ENCODE measurements around the gene MAPKAPK2.

MAPKAPK2 gene

DNA sequence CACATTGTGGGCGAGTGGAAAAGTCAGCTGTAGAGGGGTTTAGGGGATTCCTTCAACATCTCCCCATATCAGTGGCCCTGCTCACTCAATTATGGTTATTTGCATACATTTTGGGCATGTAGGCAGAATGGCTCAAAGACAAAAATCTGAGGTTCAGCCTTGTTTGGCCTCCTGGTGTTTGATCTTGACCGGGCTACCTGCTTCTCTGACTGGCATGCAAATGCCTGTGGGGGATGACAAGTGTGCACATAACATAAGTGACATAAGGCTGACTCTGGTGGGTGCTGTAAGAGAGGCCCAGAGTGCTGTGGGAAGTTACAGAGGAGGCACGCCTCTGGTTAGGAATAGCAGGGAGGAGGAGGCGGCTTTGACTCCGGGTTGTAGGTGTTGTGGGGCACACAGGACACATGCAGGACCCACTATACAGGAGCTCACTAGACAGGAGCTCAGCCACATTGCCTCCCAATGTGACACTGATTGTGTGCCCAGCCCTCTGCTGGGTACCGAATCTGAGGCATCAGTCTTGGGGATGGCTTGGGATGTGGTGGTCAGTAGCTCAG is 56.5 kb downstream of the MAPKAPK2 start:
- no peak overlapping the region for H3K9ac ChIP-seq (ENCODE audit: low read length)
- H3K4me3 ChIP-seq (ENCODE audit: low read length) = no peak overlapping the region
- H3K9me3 ChIP-seq (ENCODE audit: control insufficient read depth, low read depth, low read length) = no peaks in the 10 kb centered on the region
- H3K27ac ChIP-seq (ENCODE audit: low read length) = no peak overlapping the region
- H3K36me3 ChIP-seq (ENCODE audit: control insufficient read depth, low read depth, low read length) = no peaks in the 10 kb centered on the region
- no peaks in the 10 kb centered on the region for H3K27me3 ChIP-seq (ENCODE audit: control insufficient read depth, insufficient read depth, low read length)
- H3K4me1 ChIP-seq (ENCODE audit: control insufficient read depth, low read depth, low read length) = peaks cover 4% of the 10 kb centered on the region

DNA sequence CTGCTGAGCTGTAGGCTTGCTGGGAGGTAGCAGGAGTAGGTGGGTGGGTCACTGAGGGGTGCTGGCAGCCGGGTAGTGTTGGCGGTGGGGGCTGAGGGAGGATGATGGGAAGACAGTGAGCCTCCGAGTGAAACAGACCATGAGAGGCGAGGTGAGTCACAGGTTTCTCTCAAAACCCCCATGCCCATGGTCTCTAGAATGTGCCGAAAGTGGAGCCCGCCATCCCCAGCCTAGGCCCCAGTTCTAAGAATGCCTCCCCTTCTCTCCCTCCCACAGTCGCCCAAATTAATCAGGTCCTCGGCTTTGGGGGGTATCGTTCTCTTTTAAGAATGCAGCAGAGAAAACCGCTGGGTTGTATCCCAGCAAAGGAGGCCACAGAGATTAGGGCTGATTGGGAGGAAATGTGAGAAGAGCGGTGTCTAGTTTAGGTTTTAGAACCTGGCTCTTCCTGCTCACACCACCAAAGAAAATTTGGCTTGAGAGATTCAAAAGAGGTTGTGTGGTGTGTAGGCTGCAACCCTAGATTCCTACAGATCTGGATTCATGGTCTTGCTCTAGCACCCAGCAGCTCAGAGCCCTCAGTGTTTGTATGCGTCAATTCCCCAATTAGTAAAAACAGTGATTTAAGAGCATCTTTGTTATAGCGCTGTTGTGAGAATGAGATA is 58.1 kb downstream of the MAPKAPK2 start:
- no peaks in the 10 kb centered on the region for H3K36me3 ChIP-seq (ENCODE audit: control insufficient read depth, low read depth, low read length)
- no peaks in the 10 kb centered on the region for H3K27me3 ChIP-seq (ENCODE audit: control insufficient read depth, insufficient read depth, low read length)
- H3K27ac ChIP-seq (ENCODE audit: low read length) = no peak overlapping the region
- H3K4me3 ChIP-seq (ENCODE audit: low read length) = no peak overlapping the region
- no peak overlapping the region for H3K9ac ChIP-seq (ENCODE audit: low read length)
- peaks cover 4% of the 10 kb centered on the region for H3K4me1 ChIP-seq (ENCODE audit: control insufficient read depth, low read depth, low read length)
- no peaks in the 10 kb centered on the region for H3K9me3 ChIP-seq (ENCODE audit: control insufficient read depth, low read depth, low read length)

DNA sequence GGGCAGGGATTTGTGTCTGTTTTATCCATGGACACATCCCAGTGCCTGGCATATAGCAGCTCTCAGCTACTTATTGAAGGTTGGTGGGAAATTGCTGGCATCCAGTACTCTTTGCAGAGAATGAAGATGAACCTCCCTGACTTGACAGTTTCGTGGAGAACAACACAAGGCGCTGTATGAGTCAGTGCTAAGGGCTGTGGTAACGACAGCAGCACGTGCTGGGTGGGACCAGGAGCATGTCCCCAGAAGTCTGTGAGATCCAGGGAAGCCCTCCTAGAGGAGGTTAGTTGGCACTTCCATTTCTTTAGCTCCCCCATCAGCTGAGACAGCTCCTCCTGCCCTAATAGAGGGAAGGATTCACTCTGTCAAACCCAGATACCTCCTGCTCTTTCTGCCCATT is 60.0 kb downstream of the MAPKAPK2 start:
- no peak overlapping the region for H3K9ac ChIP-seq (ENCODE audit: low read length)
- no peak overlapping the region for H3K4me3 ChIP-seq (ENCODE audit: low read length)
- no peaks in the 10 kb centered on the region for H3K36me3 ChIP-seq (ENCODE audit: control insufficient read depth, low read depth, low read length)
- no peaks in the 10 kb centered on the region for H3K27me3 ChIP-seq (ENCODE audit: control insufficient read depth, insufficient read depth, low read length)
- no peaks in the 10 kb centered on the region for H3K4me1 ChIP-seq (ENCODE audit: control insufficient read depth, low read depth, low read length)
- H3K9me3 ChIP-seq (ENCODE audit: control insufficient read depth, low read depth, low read length) = no peaks in the 10 kb centered on the region
- no peak overlapping the region for H3K27ac ChIP-seq (ENCODE audit: low read length)

DNA sequence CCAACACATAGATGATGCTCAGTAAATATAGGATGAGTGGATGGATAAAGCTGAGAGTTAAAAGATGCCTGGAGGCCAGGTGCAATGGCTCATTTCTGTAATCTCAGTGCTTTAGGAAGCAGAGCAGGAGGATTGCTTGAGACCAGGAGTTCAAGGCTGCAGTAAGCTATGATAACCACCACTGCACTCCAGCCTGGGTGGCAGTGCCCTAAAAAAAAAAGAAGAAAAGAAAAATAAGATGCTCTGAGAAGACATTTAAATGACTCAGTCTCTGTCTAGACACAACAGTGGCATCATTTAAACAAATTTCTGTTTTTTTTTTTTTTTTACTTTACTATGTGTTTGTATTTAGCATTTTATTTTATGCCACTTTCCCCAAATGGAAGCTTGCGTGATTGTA is 60.6 kb downstream of the MAPKAPK2 start:
- no peaks in the 10 kb centered on the region for H3K4me1 ChIP-seq (ENCODE audit: control insufficient read depth, low read depth, low read length)
- H3K27me3 ChIP-seq (ENCODE audit: control insufficient read depth, insufficient read depth, low read length) = no peaks in the 10 kb centered on the region
- H3K9me3 ChIP-seq (ENCODE audit: control insufficient read depth, low read depth, low read length) = no peaks in the 10 kb centered on the region
- no peak overlapping the region for H3K9ac ChIP-seq (ENCODE audit: low read length)
- H3K27ac ChIP-seq (ENCODE audit: low read length) = no peak overlapping the region
- H3K4me3 ChIP-seq (ENCODE audit: low read length) = no peak overlapping the region
- H3K36me3 ChIP-seq (ENCODE audit: control insufficient read depth, low read depth, low read length) = no peaks in the 10 kb centered on the region

DNA sequence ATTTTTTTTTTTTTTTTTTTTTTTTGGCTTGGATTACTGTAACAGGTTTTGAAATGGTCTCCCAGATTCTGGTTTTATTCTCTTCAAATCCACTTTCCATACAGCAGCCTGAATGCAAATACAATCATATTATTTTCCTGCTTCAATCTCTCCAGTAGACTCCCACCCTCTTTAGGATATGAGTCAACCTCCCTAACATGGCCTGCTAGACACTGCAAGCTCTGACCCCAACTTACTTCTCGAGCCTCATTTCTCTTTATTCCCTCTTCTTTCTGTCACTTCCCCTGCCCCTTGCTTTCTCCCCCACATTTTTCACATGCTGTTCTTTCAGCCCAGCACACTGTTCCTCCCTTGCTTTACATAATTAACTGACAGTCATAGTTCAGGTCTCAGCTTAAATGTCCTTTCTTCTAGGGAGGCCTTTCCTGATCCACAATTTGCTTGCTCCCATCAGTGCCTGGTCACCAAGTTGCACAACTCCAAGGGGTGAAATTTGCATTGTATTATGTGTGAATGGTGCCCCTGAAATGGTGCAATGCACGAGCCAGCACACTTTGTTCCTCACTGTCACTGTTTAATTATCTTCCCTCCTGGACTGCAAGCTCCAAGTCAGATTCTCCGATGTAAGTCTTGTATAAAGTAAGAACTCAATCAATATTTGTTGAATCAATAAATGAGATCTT is 63.8 kb downstream of the MAPKAPK2 start:
- H3K27me3 ChIP-seq (ENCODE audit: control insufficient read depth, insufficient read depth, low read length) = no peaks in the 10 kb centered on the region
- H3K27ac ChIP-seq (ENCODE audit: low read length) = no peak overlapping the region
- H3K4me3 ChIP-seq (ENCODE audit: low read length) = no peak overlapping the region
- H3K9me3 ChIP-seq (ENCODE audit: control insufficient read depth, low read depth, low read length) = no peaks in the 10 kb centered on the region
- H3K4me1 ChIP-seq (ENCODE audit: control insufficient read depth, low read depth, low read length) = no peaks in the 10 kb centered on the region
- H3K36me3 ChIP-seq (ENCODE audit: control insufficient read depth, low read depth, low read length) = no peaks in the 10 kb centered on the region
- no peak overlapping the region for H3K9ac ChIP-seq (ENCODE audit: low read length)

DNA sequence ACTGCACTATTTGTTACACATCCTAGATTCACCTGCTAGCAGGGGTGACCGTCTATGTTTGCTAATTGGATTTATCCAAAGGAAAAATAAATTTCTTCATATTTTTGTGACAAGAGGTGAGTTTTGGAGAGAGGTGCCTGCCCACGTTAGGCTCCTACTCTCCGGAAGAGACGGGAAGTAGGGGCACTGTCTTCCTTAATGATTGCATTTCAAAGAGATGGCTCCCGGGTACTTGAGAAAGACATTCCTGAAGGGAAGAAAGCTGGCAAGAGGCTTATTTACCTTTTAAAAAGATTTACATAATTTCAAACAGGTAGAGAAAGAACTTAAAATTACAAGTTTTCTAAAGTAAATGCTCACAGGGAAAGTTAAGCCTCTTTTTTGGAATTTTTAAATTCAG is 67.2 kb downstream of the MAPKAPK2 start:
- Histone ChIP-seq H3K27ac (ENCODE audit: low read length) (no peak overlapping the region), H3K4me3 (ENCODE audit: low read length) (no peak overlapping the region), H3K27me3 (ENCODE audit: control insufficient read depth, insufficient read depth, low read length) (no peaks in the 10 kb centered on the region), H3K4me1 (ENCODE audit: control insufficient read depth, low read depth, low read length) (no peaks in the 10 kb centered on the region), H3K9me3 (ENCODE audit: control insufficient read depth, low read depth, low read length) (no peaks in the 10 kb centered on the region), H3K9ac (ENCODE audit: low read length) (no peak overlapping the region), H3K36me3 (ENCODE audit: control insufficient read depth, low read depth, low read length) (no peaks in the 10 kb centered on the region)

DNA sequence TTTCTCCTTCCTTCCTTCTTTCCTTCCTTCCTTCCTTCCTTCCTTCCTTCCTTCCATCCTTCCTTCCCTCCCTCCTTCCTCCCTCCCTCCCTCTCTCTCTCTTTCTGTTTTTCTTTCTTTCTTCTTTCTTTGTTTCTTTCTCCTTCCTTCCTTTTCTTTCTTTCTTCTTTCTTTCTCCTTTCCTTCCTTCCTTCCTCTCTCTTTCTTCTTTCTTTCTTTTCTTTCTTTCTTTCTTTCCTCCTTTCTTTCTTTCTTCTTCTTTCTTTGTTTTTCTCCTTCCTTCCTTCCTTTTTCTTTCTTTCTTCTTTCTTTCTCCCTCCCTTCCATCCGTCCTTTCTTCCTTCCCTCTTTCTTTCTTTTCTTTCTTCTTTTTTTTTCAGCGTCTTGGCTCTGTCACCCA is 67.8 kb downstream of the MAPKAPK2 start:
- Histone ChIP-seq H3K9ac (ENCODE audit: low read length) (no peak overlapping the region), H3K27ac (ENCODE audit: low read length) (no peak overlapping the region), H3K9me3 (ENCODE audit: control insufficient read depth, low read depth, low read length) (no peaks in the 10 kb centered on the region), H3K27me3 (ENCODE audit: control insufficient read depth, insufficient read depth, low read length) (no peaks in the 10 kb centered on the region), H3K36me3 (ENCODE audit: control insufficient read depth, low read depth, low read length) (no peaks in the 10 kb centered on the region), H3K4me3 (ENCODE audit: low read length) (no peak overlapping the region), H3K4me1 (ENCODE audit: control insufficient read depth, low read depth, low read length) (no peaks in the 10 kb centered on the region)

DNA sequence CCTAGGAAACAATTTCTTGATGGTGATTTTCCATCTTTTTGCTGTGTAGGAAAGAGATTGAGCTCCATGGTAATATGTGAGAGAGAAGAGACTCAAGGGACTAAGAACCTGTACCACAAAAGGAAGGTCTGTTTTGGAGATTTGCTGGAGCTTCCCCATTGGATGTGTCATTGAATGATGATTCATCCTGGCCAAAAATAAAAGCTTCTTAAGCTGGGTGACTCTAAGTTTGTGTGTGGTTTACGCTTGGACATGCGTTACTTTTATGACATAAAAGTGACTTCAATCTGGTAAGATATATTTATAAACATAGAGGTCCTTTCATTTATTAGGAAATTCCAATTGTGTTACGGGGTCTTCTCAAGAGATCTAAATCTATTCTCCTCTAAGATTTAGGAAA is 68.4 kb downstream of the MAPKAPK2 start:
- Histone ChIP-seq H3K4me3 (ENCODE audit: low read length) (no peak overlapping the region), H3K27ac (ENCODE audit: low read length) (no peak overlapping the region), H3K9me3 (ENCODE audit: control insufficient read depth, low read depth, low read length) (no peaks in the 10 kb centered on the region), H3K9ac (ENCODE audit: low read length) (no peak overlapping the region), H3K36me3 (ENCODE audit: control insufficient read depth, low read depth, low read length) (no peaks in the 10 kb centered on the region), H3K27me3 (ENCODE audit: control insufficient read depth, insufficient read depth, low read length) (no peaks in the 10 kb centered on the region), H3K4me1 (ENCODE audit: control insufficient read depth, low read depth, low read length) (no peaks in the 10 kb centered on the region)

DNA sequence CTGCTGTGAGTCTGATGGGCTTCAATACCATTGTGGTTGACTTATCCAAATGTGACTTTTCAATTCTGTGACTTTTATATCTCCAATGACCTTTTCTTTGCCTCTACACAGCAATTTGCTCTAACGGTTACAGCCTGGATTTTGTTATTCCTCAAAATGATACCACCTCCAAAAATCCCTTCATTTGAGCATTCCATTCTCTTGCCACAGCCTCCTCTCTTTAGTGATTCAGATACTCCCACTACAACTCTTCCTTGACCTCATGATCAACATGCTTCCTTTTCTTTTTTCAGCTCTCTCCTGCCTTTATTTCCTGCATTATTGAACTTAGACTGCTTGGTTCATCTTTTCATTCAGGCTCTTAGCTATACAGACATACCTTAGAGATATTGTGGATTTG is 69.3 kb downstream of the MAPKAPK2 start:
- no peak overlapping the region for H3K27ac ChIP-seq (ENCODE audit: low read length)
- H3K4me1 ChIP-seq (ENCODE audit: control insufficient read depth, low read depth, low read length) = no peaks in the 10 kb centered on the region
- no peaks in the 10 kb centered on the region for H3K27me3 ChIP-seq (ENCODE audit: control insufficient read depth, insufficient read depth, low read length)
- no peak overlapping the region for H3K4me3 ChIP-seq (ENCODE audit: low read length)
- no peaks in the 10 kb centered on the region for H3K9me3 ChIP-seq (ENCODE audit: control insufficient read depth, low read depth, low read length)
- H3K9ac ChIP-seq (ENCODE audit: low read length) = no peak overlapping the region
- no peaks in the 10 kb centered on the region for H3K36me3 ChIP-seq (ENCODE audit: control insufficient read depth, low read depth, low read length)

DNA sequence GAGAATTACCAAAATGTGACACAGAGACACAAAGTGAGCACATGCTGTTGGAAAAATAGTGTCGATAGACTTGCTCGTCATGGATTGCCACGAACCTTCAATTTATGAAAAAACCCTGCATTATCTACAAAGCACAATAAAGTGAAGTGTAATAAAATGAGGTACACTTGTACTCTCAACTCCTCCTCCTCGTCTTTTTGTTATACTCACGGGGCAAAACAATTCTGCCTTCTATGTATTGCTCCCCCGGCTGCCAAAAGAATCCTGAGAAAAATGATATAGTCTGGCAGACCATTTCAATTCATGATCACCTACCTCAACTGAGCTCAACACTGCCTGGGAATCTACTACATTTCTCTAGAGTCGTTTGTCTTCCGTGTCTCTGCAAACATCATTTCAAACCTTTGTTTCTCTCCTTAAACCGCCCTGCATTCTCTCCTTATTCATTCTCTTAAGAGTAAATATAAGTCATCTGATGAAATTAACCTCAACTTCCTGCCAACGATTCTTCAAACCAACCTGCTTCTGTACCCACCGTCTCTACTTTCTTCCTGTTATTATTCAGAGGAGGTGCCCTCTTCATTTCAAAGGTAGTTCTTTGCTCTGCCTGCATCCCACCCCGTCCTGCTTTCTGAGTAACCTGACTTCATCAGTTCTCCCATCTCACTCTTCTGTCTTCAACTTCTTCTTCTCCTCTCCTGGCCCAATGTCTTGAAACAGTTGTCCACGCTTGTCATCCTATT is 73.0 kb downstream of the MAPKAPK2 start:
- H3K4me3 ChIP-seq (ENCODE audit: low read length) = no peak overlapping the region
- H3K27ac ChIP-seq (ENCODE audit: low read length) = no peak overlapping the region
- H3K36me3 ChIP-seq (ENCODE audit: control insufficient read depth, low read depth, low read length) = no peaks in the 10 kb centered on the region
- H3K9me3 ChIP-seq (ENCODE audit: control insufficient read depth, low read depth, low read length) = no peaks in the 10 kb centered on the region
- H3K9ac ChIP-seq (ENCODE audit: low read length) = no peak overlapping the region
- no peaks in the 10 kb centered on the region for H3K27me3 ChIP-seq (ENCODE audit: control insufficient read depth, insufficient read depth, low read length)
- H3K4me1 ChIP-seq (ENCODE audit: control insufficient read depth, low read depth, low read length) = no peaks in the 10 kb centered on the region

DNA sequence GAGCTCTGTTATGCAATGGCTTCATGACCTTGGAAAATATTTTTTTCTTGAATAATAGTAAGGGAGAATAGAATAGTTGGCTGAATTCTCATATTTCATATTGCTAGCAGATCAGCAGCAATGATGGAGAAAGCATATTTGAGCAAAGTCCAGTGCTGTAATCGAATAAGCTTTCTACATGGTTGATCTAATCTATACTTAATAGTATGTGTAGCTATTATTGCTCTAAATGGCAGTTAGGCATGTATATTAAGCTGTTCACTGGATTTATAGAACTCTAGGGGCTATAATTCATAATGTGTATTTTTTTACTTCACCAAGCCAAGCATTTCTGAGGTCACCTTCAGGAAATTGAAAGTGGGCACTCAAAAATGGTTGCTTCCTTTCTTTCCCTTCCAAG is 75.9 kb downstream of the MAPKAPK2 start:
- Histone ChIP-seq H3K9me3 (ENCODE audit: control insufficient read depth, low read depth, low read length) (no peaks in the 10 kb centered on the region), H3K4me3 (ENCODE audit: low read length) (no peak overlapping the region), H3K9ac (ENCODE audit: low read length) (no peak overlapping the region), H3K27me3 (ENCODE audit: control insufficient read depth, insufficient read depth, low read length) (no peaks in the 10 kb centered on the region), H3K4me1 (ENCODE audit: control insufficient read depth, low read depth, low read length) (no peaks in the 10 kb centered on the region), H3K27ac (ENCODE audit: low read length) (no peak overlapping the region), H3K36me3 (ENCODE audit: control insufficient read depth, low read depth, low read length) (no peaks in the 10 kb centered on the region)

All from iPS-18a (cell line).